Endothelial cell of umbilical vein (primary cell): ENCODE results near the gene L2HGDH. TPM values are rescaled to one million over a fixed set of nuclear protein-coding genes. Genes with fewer than 3 reads are reported as not detected.

Experiments
- BruUV-seq: library from RNA; stranded (reverse); fragments of 400-500 nt; replicated peaks from 2 replicates; lab custom pipeline; 2021; lab: Mats Ljungman, UMichigan
- CTCF ChIA-PET: fragments of 300-600, 350-600 bp; sonication (Branson Sonifier 250); formaldehyde crosslinking; loops from one replicate; lab custom pipeline; 2021; ENCODE audit warnings: antibody characterized with exemption, inconsistent platforms; lab: Charles Lee
- POLR2A ChIA-PET: fragments of 300-600, 350-600 bp; sonication (Branson Sonifier 250); formaldehyde crosslinking; loops from one replicate; lab custom pipeline; 2021; ENCODE audit warnings: antibody characterized with exemption, inconsistent platforms; lab: Charles Lee
- DNase-seq: peaks from one replicate; pipeline ENCODE4 v3.0.0-alpha.2; 2011; ENCODE audit warnings: low read depth, low spot score
- FAIRE-seq: peaks from 2 replicates; lab custom pipeline; 2011; peaks lifted over from hg19 to GRCh38; lab: Jason Lieb, UNC
- H2AFZ ChIP-seq: 2 replicates; pipeline ENCODE4 v1.6.0; 2012; ENCODE audit warnings: low read depth, low read length, control low read depth, inconsistent platforms
- H3K27ac ChIP-seq: 2 replicates; pipeline ENCODE4 v1.5.1; 2011; ENCODE audit warnings: low read depth, mild to moderate bottlenecking, control low read depth, low read length, moderate library complexity; ENCODE audit not compliant: insufficient read depth
- H3K27me3 ChIP-seq, 2 experiments: 2 replicates each; pipeline versions ENCODE4 v1.6.0 to v1.6.1; 2011; ENCODE audit warnings: low read length in 2 of 2, mixed read lengths in 1 of 2; ENCODE audit not compliant: control insufficient read depth in 2 of 2, insufficient read depth in 2 of 2
- H3K36me3 ChIP-seq, 2 experiments: 2 replicates in 1 of 2; 3 replicates in 1 of 2; pipeline ENCODE4 v1.5.1; 2011; ENCODE audit warnings: low read length in 2 of 2, mild to moderate bottlenecking in 1 of 2, moderate library complexity in 1 of 2; ENCODE audit not compliant: control insufficient read depth in 2 of 2, insufficient read depth in 2 of 2; ENCODE audit errors: extremely low read depth in 1 of 2
- H3K4me1 ChIP-seq: 3 replicates; pipeline ENCODE4 v1.5.1; 2011; ENCODE audit warnings: mild to moderate bottlenecking, low read length; ENCODE audit not compliant: control insufficient read depth, insufficient read depth; ENCODE audit errors: extremely low read depth
- H3K4me2 ChIP-seq: 2 replicates; pipeline ENCODE4 v1.6.1; 2011; ENCODE audit warnings: low read length, control low read depth, mixed read lengths; ENCODE audit not compliant: insufficient read depth
- H3K4me3 ChIP-seq, 3 experiments: fragments of 200-600 bp in 1 of 3; sonication (generic), shearing (Covaris generic) in 1 of 3; replicated peaks in 1 of 3; 2 replicates each; pipeline ENCODE4 v1.5.1; 2011 to 2016; ENCODE audit warnings: control low read depth in 3 of 3, low read length in 3 of 3, mild to moderate bottlenecking in 2 of 3, inconsistent platforms in 1 of 3, low read depth in 1 of 3, moderate library complexity in 1 of 3; ENCODE audit not compliant: insufficient read depth in 1 of 3
- H3K79me2 ChIP-seq: 2 replicates; pipeline ENCODE4 v1.6.0; 2012; ENCODE audit warnings: low read length, inconsistent platforms; ENCODE audit not compliant: control insufficient read depth, insufficient read depth
- H3K9ac ChIP-seq: replicated peaks from 2 replicates; pipeline ENCODE3; 2011; ENCODE audit warnings: low read length, control low read depth; ENCODE audit not compliant: insufficient read depth; ENCODE audit errors: extremely low read depth
- H3K9me1 ChIP-seq: replicated peaks from 3 replicates; pipeline ENCODE4 v1.6.0; 2011; ENCODE audit warnings: mild to moderate bottlenecking, low read length; ENCODE audit not compliant: control insufficient read depth, insufficient read depth; ENCODE audit errors: extremely low read depth
- H3K9me3 ChIP-seq: replicated peaks from 2 replicates; pipeline ENCODE4 v1.5.1; 2012; ENCODE audit warnings: low read length, inconsistent platforms; ENCODE audit not compliant: control insufficient read depth, insufficient read depth
- H4K20me1 ChIP-seq: replicated peaks from 2 replicates; pipeline ENCODE3; 2011; ENCODE audit warnings: mild to moderate bottlenecking, low read length; ENCODE audit not compliant: control insufficient read depth, insufficient read depth; ENCODE audit errors: extremely low read depth
- CTCF ChIP-seq, 2 donors: IDR thresholded peaks; 1 replicate in 1 of 2; 2 replicates in 1 of 2; pipeline ENCODE4 v1.5.1; 2011; ENCODE audit warnings: low read length in 2 of 2, mild to moderate bottlenecking in 2 of 2, moderate library complexity in 2 of 2, control low read depth in 1 of 2, inconsistent platforms in 1 of 2, low read depth in 1 of 2; ENCODE audit not compliant: insufficient read depth in 1 of 2; ENCODE audit errors: extremely low read depth in 1 of 2
- EZH2 ChIP-seq: IDR thresholded peaks from 2 replicates; pipeline ENCODE4 v1.6.1; 2012; ENCODE audit warnings: borderline replicate concordance, low read depth, mild to moderate bottlenecking, moderate library complexity, low read length, inconsistent platforms; ENCODE audit not compliant: severe bottlenecking
- FOS ChIP-seq: IDR thresholded peaks from 2 replicates; pipeline ENCODE4 v1.6.1; 2011; ENCODE audit warnings: mild to moderate bottlenecking, low read length, moderate library complexity, borderline replicate concordance; ENCODE audit not compliant: insufficient read depth
- JUN ChIP-seq: IDR thresholded peaks from 2 replicates; pipeline ENCODE4 v1.6.1; 2011; ENCODE audit warnings: borderline replicate concordance, low read depth; ENCODE audit not compliant: insufficient read length, insufficient read depth
- MAX ChIP-seq: IDR thresholded peaks from 2 replicates; pipeline ENCODE4 v1.6.1; 2011; ENCODE audit not compliant: insufficient read depth, insufficient read length
- MYC ChIP-seq: IDR thresholded peaks from one replicate; pipeline ENCODE4 v1.6.1; 2011; ENCODE audit warnings: mild to moderate bottlenecking, low read depth, low read length
- POLR2A ChIP-seq: IDR thresholded peaks from 2 replicates; pipeline ENCODE4 v1.6.1; 2012; ENCODE audit warnings: low read depth, mild to moderate bottlenecking, control low read depth, low read length
- POLR2AphosphoS5 ChIP-seq: IDR thresholded peaks from 2 replicates; pipeline ENCODE4 v1.6.1; 2012; ENCODE audit warnings: low read depth, mild to moderate bottlenecking, control low read depth, low read length, moderate library complexity; ENCODE audit not compliant: insufficient read depth
- dilution Hi-C: fragments of 300-500 bp; cut with MboI; formaldehyde crosslinking; loops from one replicate; pipeline ENCODE4 v1.15.0; 2019; ENCODE audit warnings: low sequenced_read_pairs; ENCODE audit not compliant: extremely low pct_ligation_motif_present
- intact Hi-C: fragments of 100-400 bp; cut with micrococcal nuclease; formaldehyde crosslinking; loops from one replicate; pipeline ENCODE4 v1.10.0; 2022
- polyA plus RNA-seq, 4 experiments: library from polyadenylated mRNA; depleted of rRNA in 3 of 4; stranded (reverse) in 3 of 4; unstranded in 1 of 4; fragments of >200 nt; gene quantifications; 2 replicates each; pipeline versions ENCODE4 v1.2.1 to v1.2.3, GENCODE V29; 2011 to 2012; ENCODE audit warnings: missing spikeins in 1 of 4
- total RNA-seq: library from RNA; stranded (reverse); gene quantifications from 2 replicates; pipeline ENCODE4 v1.2.3, GENCODE V29; 2021

The L2HGDH gene
- total and polyA plus RNA-seq, 2 donors (not counting 3 experiments of a cell fraction or from before 2014, with no cell fraction given) = 2.5 to 5.3 TPM

GRCh38 chr14:50249136-50249775, 62.8 kb downstream of the L2HGDH start:
- H3K36me3 ChIP-seq = no peaks in the 10 kb centered on the region
- POLR2A ChIA-PET = no interaction called here
- H4K20me1 ChIP-seq = no peaks in the 10 kb centered on the region
- FAIRE-seq (no peak), DNase-seq (no peak)
- no peak for TF ChIP-seq POLR2A
- no peak for TF ChIP-seq JUN
- no peak for TF ChIP-seq MAX
- no peak for TF ChIP-seq FOS
- no peak for TF ChIP-seq MYC
- no peak for TF ChIP-seq POLR2AphosphoS5
- no peak for TF ChIP-seq CTCF (IDR thresholded peaks at IDR 0.05; ENCODE audit: extremely low read depth in 1 of 2, insufficient read depth in 1 of 2, low read depth in 1 of 2, low read length in 2 of 2)
- no peak for TF ChIP-seq EZH2
- no TSS peak for BruUV-seq
- no peaks in the 10 kb centered on the region for H3K79me2 ChIP-seq
- no peaks in the 10 kb centered on the region for H3K9me3 ChIP-seq
- no peaks in the 10 kb centered on the region for H3K9me1 ChIP-seq
- CTCF ChIA-PET = no interaction called here
- H3K4me1 ChIP-seq = no peaks in the 10 kb centered on the region
- H3K4me2 ChIP-seq = no peak overlapping the region
- no peak overlapping the region for H3K27ac ChIP-seq
- intact Hi-C loops = no loop called here
- dilution Hi-C loops = no loop called here
- no peak overlapping the region for H2AFZ ChIP-seq
- no peak overlapping the region for H3K4me3 ChIP-seq
- H3K27me3 ChIP-seq = no peaks in the 10 kb centered on the region
- H3K9ac ChIP-seq = no peak overlapping the region
